ENCODE results near the gene OR10A6. TPM values are rescaled to one million over a fixed set of nuclear protein-coding genes. Genes with fewer than 3 reads are reported as not detected.

The OR10A6 gene
- total and polyA plus RNA-seq, 2 of the 4 experiments (the other 2 are of a cell fraction) = 0.19 TPM; not detected in 1

DNA sequence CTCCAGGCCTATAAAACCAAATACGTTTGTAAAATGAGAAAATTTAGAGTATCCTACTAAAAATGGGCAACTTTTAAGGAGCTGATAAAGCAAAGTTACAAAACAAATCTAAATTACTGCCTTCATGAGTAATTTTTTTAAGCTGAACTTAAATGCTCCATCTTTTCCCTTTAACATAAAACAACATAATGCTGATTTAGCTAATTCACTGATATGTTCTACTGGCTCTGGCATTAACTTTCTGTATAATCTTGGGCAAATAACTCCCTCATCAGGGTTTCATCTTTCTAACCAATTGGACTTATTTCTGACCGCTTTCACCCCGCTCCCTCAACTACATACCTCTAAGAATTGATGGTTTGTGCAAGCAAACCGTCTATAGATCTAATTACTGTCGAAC is 10.1 kb upstream of the OR10A6 start:
- dilution Hi-C loops (cut with HindIII; ENCODE audit: low sequenced_read_pairs, unreplicated experiment) = no loop called here
- intact Hi-C loops (cut with micrococcal nuclease) = no loop called here

More for the DNA sequence above, 10.1 kb upstream of the OR10A6 start:
- H3K18ac ChIP-seq (ENCODE audit: low read depth, low read length) = no peak overlapping the region
- no peak overlapping the region for H4K91ac ChIP-seq (ENCODE audit: insufficient read depth, low read depth, low read length)
- H3K23ac ChIP-seq (ENCODE audit: low read depth, low read length) = no peak overlapping the region
- no peak overlapping the region for H3K27ac ChIP-seq (ENCODE audit: insufficient read depth, low read length)
- H4K5ac ChIP-seq (ENCODE audit: low read depth, low read length) = no peak overlapping the region
- DNase-seq (no peak), ATAC-seq (ENCODE audit: low read depth) (no peak)
- in situ Hi-C loops (cut with MboI; ENCODE audit: low sequenced_read_pairs) = no loop called here
- no peak overlapping the region for H4K8ac ChIP-seq (ENCODE audit: low read depth in 2 of 2, low read length in 2 of 2)
- H2AK5ac ChIP-seq (ENCODE audit: low read depth, low read length) = no peak overlapping the region
- H3K36me3 ChIP-seq (ENCODE audit: control insufficient read depth, insufficient read depth, low read length) = no peaks in the 10 kb centered on the region
- H3K79me1 ChIP-seq (ENCODE audit: low read depth in 1 of 2, low read length in 2 of 2) = no peaks in the 10 kb centered on the region
- POLR2A ChIA-PET (ENCODE audit: unreplicated experiment) = no interaction called here
- H4K20me1 ChIP-seq (ENCODE audit: insufficient read depth, low read length) = no peaks in the 10 kb centered on the region
- H2BK5ac ChIP-seq (ENCODE audit: low read depth, low read length, poor library complexity, severe bottlenecking) = no peak overlapping the region
- no peak overlapping the region for H3K56ac ChIP-seq (ENCODE audit: extremely low read depth, insufficient read depth, low read length)
- H3K4me1 ChIP-seq (ENCODE audit: control insufficient read depth, insufficient read depth, low read length) = no peaks in the 10 kb centered on the region
- H2AK9ac ChIP-seq (replicated peaks; ENCODE audit: low read depth, low read length, poor library complexity) = no peak overlapping the region
- H3K4me3 ChIP-seq (ENCODE audit: insufficient read depth, low read depth, low read length) = no peak overlapping the region
- no peak overlapping the region for H2BK120ac ChIP-seq (ENCODE audit: low read depth, low read length)
- CTCF ChIA-PET = no interaction called here
- H3K27me3 ChIP-seq (ENCODE audit: control insufficient read depth, insufficient read depth, low read length) = no peaks in the 10 kb centered on the region; the same call in 1 of the 2 replicates
- H3K14ac ChIP-seq (replicated peaks; ENCODE audit: low read depth, low read length) = no peak overlapping the region
- no peak overlapping the region for H2BK15ac ChIP-seq (ENCODE audit: low read depth, low read length)
- H3K9me1 ChIP-seq (ENCODE audit: insufficient read depth, low read length) = no peaks in the 10 kb centered on the region
- no peak overlapping the region for H3K9ac ChIP-seq (ENCODE audit: low read depth, low read length)
- TF ChIP-seq CHD1 (IDR thresholded peaks at IDR 0.05; ENCODE audit: low read depth, low read length) (no peak), MAFK (IDR thresholded peaks at IDR 0.05; ENCODE audit: low read depth, low read length) (peak; percentile 79)
- peaks cover 13% of the 10 kb centered on the region for H3K9me3 ChIP-seq (ENCODE audit: control insufficient read depth, insufficient read depth, low read length)
- no TSS peak for BruUV-seq (replicated peaks)
- no peak overlapping the region for H2BK20ac ChIP-seq (ENCODE audit: low read depth, low read length)
- no peak overlapping the region for H2AFZ ChIP-seq (replicated peaks; ENCODE audit: low read length, poor library complexity)
- WGBS, 2 experiments (ENCODE audit: extremely low coverage in 2 of 2, insufficient read length in 1 of 2) = no CpG with 5 or more reads among the region's 5 CpGs
- H3K4ac ChIP-seq (ENCODE audit: low read depth, low read length) = no peak overlapping the region
- H3K4me2 ChIP-seq (ENCODE audit: low read depth, low read length) = no peak overlapping the region

All from IMR-90 (cell line).